ENCODE measurements around the gene RAD51B. TPM values are rescaled to one million over a fixed set of nuclear protein-coding genes. Genes with fewer than 3 reads are reported as not detected.

The RAD51B gene
- total RNA-seq, 1 experiment from 2014 or later, result 14.2 TPM

- Mint-ChIP-seq H3K36me3 (no peaks in the 10 kb centered on the region), H3K27me3 (ENCODE audit: low read depth) (no peaks in the 10 kb centered on the region), H3K4me3 (no peak overlapping the region), H3K27ac (no peak overlapping the region), H3K4me1 (peaks cover 11% of the 10 kb centered on the region), H3K9me3 (no peaks in the 10 kb centered on the region)
- TF ChIP-seq TEAD4 (CRISPR knock-in tag; IDR thresholded peaks at IDR 0.05) (no peak), FOXK1 (CRISPR knock-in tag; IDR thresholded peaks at IDR 0.05) (no peak), ZNF532 (CRISPR knock-in tag; IDR thresholded peaks at IDR 0.05; ENCODE audit: borderline replicate concordance) (no peak), JAZF1 (CRISPR knock-in tag; IDR thresholded peaks at IDR 0.05) (no peak), CREB1 (CRISPR knock-in tag; IDR thresholded peaks at IDR 0.05) (no peak), GRHL2 (CRISPR knock-in tag; IDR thresholded peaks at IDR 0.05; ENCODE audit: insufficient replicate concordance, severe bottlenecking) (no peak), EMX1 (CRISPR knock-in tag; IDR thresholded peaks at IDR 0.05) (no peak)
- TF ChIP-seq, protein P1, sequence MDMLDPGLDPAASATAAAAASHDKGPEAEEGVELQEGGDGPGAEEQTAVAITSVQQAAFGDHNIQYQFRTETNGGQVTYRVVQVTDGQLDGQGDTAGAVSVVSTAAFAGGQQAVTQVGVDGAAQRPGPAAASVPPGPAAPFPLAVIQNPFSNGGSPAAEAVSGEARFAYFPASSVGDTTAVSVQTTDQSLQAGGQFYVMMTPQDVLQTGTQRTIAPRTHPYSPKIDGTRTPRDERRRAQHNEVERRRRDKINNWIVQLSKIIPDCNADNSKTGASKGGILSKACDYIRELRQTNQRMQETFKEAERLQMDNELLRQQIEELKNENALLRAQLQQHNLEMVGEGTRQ (CRISPR knock-in tag; IDR thresholded peaks at IDR 0.05), result no peak
- no peak for ATAC-seq
- DNase-seq (ENCODE audit: low spot score), result no peak
- ChIA-PET POLR2A (interaction anchor here (1.3 kb wide), 1 partner anchor 9 kb away, joined by 4 read pairs; no protein-coding TSS in a partner anchor), CTCF (interaction anchor here (1.2 kb wide), 2 partner anchors 12 to 48 kb away, joined by 3 read pairs; no protein-coding TSS in a partner anchor)
These were observed 720.2 kb downstream of the RAD51B start for GRCh38 chr14:68539789-68540188.

DNA sequence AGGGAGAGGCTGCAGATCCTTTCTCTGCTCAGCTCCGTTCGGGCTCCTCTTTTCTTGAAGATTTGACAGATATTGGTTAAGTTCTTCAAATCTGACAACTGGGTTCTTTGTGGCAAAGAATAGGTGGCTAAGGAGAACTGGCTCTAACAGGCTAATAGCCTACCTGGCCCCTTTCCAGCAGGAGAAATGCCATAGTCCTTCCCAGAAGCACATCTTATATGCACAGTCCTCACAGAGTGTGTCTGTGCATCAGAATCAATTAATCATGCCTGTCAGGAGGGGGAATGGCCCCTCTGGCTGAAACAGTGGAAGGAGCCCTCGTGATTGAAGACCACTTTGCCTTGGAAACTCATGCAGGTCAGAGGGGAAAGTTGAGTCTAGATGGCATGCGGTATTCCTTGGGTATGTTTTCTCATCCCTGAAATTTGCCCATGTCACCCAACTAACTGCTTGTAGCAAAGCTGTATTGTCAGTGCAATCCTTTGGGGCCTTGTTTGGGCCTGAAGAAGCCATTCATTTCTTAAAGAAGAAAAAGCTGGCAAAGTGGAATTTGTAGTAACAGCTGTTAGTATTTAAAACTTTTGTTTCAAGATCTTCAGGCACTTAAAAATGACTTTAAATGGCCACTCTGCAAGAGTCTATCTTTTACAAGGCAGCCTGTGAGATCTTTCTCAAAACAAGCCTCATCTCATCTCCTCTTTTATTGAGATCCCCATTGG, 721.8 kb downstream of the RAD51B start:
- Mint-ChIP-seq H3K4me3 (no peak overlapping the region), H3K27me3 (ENCODE audit: low read depth) (no peaks in the 10 kb centered on the region), H3K27ac (no peak overlapping the region), H3K9me3 (peaks cover 4% of the 10 kb centered on the region; the same call in 1 of the 2 replicates), H3K4me1 (peaks cover 11% of the 10 kb centered on the region), H3K36me3 (no peaks in the 10 kb centered on the region)
- TF ChIP-seq, protein P2, sequence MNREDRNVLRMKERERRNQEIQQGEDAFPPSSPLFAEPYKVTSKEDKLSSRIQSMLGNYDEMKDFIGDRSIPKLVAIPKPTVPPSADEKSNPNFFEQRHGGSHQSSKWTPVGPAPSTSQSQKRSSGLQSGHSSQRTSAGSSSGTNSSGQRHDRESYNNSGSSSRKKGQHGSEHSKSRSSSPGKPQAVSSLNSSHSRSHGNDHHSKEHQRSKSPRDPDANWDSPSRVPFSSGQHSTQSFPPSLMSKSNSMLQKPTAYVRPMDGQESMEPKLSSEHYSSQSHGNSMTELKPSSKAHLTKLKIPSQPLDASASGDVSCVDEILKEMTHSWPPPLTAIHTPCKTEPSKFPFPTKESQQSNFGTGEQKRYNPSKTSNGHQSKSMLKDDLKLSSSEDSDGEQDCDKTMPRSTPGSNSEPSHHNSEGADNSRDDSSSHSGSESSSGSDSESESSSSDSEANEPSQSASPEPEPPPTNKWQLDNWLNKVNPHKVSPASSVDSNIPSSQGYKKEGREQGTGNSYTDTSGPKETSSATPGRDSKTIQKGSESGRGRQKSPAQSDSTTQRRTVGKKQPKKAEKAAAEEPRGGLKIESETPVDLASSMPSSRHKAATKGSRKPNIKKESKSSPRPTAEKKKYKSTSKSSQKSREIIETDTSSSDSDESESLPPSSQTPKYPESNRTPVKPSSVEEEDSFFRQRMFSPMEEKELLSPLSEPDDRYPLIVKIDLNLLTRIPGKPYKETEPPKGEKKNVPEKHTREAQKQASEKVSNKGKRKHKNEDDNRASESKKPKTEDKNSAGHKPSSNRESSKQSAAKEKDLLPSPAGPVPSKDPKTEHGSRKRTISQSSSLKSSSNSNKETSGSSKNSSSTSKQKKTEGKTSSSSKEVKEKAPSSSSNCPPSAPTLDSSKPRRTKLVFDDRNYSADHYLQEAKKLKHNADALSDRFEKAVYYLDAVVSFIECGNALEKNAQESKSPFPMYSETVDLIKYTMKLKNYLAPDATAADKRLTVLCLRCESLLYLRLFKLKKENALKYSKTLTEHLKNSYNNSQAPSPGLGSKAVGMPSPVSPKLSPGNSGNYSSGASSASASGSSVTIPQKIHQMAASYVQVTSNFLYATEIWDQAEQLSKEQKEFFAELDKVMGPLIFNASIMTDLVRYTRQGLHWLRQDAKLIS (CRISPR knock-in tag; IDR thresholded peaks at IDR 0.05; ENCODE audit: borderline replicate concordance), result no peak
- TF ChIP-seq, protein P3, sequence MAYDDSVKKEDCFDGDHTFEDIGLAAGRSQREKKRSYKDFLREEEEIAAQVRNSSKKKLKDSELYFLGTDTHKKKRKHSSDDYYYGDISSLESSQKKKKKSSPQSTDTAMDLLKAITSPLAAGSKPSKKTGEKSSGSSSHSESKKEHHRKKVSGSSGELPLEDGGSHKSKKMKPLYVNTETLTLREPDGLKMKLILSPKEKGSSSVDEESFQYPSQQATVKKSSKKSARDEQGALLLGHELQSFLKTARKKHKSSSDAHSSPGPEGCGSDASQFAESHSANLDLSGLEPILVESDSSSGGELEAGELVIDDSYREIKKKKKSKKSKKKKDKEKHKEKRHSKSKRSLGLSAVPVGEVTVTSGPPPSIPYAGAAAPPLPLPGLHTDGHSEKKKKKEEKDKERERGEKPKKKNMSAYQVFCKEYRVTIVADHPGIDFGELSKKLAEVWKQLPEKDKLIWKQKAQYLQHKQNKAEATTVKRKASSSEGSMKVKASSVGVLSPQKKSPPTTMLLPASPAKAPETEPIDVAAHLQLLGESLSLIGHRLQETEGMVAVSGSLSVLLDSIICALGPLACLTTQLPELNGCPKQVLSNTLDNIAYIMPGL (CRISPR knock-in tag; IDR thresholded peaks at IDR 0.05), result no peak
- no peak for TF ChIP-seq ZNF396 (CRISPR knock-in tag; IDR thresholded peaks at IDR 0.05; ENCODE audit: borderline replicate concordance)
- TF ChIP-seq KAT7 (CRISPR knock-in tag; IDR thresholded peaks at IDR 0.05; ENCODE audit: borderline replicate concordance), result no peak
- no peak for TF ChIP-seq SOX15 (CRISPR knock-in tag; IDR thresholded peaks at IDR 0.05)
- TF ChIP-seq, protein P4, sequence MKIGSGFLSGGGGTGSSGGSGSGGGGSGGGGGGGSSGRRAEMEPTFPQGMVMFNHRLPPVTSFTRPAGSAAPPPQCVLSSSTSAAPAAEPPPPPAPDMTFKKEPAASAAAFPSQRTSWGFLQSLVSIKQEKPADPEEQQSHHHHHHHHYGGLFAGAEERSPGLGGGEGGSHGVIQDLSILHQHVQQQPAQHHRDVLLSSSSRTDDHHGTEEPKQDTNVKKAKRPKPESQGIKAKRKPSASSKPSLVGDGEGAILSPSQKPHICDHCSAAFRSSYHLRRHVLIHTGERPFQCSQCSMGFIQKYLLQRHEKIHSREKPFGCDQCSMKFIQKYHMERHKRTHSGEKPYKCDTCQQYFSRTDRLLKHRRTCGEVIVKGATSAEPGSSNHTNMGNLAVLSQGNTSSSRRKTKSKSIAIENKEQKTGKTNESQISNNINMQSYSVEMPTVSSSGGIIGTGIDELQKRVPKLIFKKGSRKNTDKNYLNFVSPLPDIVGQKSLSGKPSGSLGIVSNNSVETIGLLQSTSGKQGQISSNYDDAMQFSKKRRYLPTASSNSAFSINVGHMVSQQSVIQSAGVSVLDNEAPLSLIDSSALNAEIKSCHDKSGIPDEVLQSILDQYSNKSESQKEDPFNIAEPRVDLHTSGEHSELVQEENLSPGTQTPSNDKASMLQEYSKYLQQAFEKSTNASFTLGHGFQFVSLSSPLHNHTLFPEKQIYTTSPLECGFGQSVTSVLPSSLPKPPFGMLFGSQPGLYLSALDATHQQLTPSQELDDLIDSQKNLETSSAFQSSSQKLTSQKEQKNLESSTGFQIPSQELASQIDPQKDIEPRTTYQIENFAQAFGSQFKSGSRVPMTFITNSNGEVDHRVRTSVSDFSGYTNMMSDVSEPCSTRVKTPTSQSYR (CRISPR knock-in tag; IDR thresholded peaks at IDR 0.05), result no peak
- TF ChIP-seq, protein P5, sequence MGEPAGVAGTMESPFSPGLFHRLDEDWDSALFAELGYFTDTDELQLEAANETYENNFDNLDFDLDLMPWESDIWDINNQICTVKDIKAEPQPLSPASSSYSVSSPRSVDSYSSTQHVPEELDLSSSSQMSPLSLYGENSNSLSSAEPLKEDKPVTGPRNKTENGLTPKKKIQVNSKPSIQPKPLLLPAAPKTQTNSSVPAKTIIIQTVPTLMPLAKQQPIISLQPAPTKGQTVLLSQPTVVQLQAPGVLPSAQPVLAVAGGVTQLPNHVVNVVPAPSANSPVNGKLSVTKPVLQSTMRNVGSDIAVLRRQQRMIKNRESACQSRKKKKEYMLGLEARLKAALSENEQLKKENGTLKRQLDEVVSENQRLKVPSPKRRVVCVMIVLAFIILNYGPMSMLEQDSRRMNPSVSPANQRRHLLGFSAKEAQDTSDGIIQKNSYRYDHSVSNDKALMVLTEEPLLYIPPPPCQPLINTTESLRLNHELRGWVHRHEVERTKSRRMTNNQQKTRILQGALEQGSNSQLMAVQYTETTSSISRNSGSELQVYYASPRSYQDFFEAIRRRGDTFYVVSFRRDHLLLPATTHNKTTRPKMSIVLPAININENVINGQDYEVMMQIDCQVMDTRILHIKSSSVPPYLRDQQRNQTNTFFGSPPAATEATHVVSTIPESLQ (CRISPR knock-in tag; IDR thresholded peaks at IDR 0.05), result no peak
- ATAC-seq (no peak), DNase-seq (ENCODE audit: low spot score) (no peak)
- ChIA-PET CTCF (no interaction called here), POLR2A (no interaction called here)
